HG03196 (cell line): Measurements from ENCODE around the gene SYTL1.

Source experiments
- ATAC-seq: cut with Tn5 transposase; IDR thresholded peaks from one replicate; pipeline ENCODE4 v1.9.1; 2021; ENCODE audit not compliant: unreplicated experiment

Gene SYTL1

DNA sequence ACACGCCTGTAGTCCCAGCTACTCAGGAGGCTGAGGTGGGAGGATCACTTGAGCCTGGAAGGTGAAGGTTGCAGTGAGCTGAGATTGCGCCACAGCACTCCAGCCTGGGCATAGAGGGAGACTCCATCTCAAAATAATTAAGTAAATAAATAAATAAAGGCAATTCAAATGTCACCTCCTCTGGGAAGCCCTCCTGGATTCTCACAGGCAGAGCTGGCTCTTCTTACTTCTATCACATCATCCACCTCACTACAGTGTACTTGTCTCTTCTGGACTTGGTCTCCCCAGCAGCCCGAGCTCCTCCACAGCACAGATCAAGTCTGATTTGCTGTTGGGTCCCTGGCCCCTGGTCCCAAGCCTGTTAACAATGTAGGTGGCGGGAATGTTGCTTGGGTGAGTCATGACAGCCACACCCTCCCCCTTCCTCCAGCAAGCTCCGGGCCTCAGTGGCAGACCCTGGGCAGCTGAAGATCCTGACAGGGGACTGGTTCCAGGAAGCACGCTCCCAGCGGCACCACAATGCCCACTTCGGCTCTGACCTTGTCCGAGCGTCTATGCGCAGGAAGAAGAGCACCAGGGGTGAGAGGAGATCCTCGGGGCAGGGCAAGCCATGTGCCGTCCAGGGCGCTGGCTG is 5.3 kb downstream of the SYTL1 start:
- no peak for ATAC-seq

DNA sequence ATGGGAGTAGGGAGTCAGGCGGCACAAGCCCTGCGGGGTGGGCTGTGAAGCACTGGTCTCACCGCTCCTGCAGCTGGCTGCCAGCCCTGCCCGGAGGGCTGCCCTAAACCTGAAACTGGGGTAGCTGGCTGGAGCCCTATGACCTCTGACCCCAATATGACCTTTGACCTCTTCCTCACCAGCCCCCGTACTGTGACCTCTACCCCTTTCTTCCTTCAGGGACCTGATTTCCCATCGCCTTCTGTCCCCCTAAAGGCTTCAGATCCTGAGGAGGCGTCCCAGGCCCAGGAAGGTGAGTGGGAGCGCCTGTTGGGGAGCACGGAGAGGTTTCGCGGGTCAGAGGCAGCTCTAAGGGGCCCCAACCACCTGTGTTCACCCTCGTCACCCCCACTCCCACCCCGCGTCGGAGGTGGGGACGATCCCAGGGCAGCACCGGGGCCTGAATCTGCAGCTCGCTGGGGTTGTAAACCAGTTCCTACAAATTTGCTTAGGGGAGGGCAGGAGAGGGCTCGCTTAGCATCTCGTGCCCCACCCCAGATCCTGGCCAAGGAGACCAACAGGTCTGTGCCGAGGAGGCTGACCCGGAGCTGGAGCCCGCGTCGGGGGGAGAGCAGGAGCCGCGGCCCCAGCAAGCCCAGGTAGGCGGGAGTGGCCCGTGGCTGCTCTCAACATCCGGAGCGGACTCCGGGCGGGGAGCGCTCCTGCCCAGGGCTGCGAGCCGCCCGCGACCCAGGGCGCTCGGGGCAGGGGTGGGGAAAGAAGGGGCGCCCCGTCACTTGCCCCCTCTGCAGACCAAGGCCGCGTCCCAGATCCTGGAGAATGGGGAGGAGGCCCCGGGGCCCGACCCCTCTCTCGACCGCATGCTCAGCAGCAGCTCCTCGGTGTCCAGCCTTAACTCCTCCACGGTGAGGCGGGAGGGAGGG is 7.3 kb downstream of the SYTL1 start:
- ATAC-seq = no peak

DNA sequence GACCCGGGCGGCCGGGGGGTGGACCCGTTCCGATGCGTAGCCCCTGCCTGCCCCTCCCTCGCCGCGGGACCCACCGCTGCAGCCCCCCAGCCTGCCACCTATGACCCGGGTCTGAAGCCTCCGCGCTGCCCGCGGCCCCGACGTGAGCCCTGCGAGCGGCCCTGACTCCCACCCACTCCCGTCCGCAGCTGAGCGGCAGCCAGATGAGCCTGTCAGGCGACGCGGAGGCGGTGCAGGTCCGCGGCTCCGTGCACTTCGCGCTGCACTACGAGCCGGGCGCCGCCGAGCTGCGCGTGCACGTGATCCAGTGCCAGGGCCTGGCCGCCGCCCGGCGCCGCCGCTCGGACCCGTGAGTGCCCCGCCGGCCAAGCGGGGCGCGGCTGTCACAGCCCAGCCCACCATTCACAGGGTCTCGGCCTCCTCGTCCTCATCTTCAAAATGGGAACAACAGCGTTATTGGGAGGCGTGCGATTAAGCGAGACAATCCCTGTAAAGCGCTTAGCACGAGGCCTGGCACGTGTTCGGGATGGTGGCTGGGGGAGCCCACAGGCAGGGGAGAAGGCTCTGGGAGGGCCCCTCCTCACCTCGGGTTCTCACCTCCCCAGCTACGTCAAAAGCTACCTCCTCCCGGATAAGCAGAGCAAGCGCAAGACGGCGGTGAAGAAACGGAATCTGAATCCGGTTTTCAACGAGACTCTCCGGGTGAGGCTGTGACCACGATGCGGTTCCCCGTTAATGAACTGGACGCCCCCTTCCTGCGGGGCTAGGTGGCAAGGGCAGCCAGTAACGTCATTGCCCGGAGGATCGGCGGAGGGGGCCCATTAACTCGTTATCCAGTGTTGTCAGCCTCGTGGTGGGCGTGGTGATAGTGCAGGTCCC is 8.2 kb downstream of the SYTL1 start:
- no peak for ATAC-seq

DNA sequence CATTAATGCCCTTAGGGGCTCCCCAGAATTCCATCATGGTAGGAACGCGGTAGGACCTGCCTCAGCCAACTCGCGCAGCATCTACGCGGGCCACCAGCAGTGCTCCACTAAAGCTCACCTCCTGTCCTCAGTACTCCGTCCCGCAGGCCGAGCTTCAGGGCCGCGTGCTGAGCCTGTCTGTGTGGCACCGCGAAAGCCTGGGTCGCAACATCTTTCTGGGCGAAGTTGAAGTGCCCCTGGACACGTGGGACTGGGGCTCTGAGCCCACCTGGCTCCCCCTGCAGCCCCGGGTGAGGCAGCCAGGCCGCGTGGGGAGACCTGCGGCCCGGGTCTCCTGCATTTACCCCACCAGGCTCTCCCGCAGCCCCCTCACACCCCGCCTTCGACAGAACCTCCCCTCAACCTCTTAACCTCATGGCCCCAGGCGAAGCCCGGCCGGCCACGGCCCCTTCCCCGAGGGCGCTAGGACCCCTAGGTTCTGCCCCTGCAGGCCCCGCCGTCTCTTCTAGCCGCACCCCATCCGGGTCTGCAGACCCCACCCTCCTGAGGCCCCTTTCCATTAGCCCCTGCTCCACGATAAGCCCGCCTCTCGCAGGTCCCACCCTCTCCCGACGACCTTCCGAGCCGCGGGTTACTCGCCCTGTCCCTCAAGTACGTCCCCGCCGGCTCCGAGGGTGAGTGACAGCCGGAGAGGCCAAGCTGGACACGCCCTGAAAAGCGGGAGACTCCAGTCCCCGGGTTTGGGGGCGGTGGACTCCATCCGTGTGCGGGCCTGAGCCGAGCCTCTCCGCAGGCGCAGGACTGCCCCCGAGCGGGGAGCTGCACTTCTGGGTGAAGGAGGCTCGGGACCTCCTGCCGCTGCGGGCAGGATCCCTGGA is 9.1 kb downstream of the SYTL1 start:
- ATAC-seq = no peak

DNA sequence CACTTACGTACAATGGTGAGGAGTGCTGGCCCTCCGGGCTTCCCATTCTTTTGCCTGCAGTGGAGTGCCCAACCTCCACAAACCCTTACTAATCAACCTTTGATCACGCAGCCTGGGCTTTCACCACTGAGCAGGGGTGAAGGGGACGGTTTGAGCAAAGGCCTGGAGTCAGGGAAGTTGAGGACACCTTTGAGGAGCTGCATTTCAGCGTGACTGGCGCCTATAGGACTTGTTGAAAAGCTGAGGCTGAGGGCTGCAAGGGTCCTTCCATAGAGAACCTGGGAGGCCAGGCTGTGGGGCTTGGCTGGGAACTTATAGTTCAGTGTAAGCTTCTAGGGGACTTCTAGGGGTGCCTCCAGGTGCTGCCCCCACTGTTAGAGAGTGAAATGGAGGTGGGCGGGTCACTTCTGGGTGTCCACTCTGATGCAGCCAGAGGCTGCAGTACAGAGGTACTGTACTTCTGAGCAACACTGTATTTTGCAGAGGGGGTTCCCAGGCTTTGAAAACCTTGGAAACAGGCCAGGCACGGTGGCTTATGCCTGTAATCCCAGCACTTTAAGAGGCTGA is 9.8 kb downstream of the SYTL1 start:
- no peak for ATAC-seq

DNA sequence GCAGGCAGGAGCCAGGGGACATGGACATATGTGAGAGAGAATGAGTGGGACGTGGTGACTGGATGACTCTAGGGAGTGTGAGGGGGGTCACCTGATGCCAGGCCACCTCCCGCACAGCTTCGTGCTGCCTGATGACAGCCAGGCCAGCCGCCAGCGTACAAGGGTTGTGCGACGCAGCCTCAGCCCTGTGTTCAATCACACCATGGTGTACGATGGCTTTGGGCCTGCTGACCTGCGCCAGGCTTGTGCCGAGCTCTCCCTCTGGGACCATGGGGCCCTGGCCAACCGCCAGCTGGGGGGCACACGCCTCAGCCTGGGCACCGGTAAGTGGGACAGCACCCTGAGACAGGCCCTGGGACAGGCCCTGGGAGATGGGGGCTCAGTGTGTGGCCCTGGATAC is 11.3 kb downstream of the SYTL1 start:
- no peak for ATAC-seq

DNA sequence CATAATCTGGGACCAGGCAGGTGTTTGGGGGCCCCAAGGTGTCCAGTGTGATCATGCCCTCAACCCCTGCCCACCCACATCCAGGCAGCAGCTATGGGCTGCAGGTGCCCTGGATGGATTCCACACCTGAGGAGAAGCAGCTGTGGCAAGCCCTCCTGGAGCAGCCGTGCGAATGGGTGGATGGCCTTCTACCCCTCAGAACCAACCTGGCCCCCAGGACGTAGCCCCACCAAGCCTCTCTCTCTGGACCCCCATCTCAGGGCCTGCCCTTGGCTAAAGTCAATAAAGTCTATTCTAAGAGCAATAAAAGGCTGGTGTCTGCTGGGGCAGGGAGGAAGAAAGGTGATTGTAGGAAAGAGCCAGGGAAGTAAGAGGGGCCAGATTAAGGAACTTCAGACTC is 11.8 kb downstream of the SYTL1 start:
- ATAC-seq = no peak

DNA sequence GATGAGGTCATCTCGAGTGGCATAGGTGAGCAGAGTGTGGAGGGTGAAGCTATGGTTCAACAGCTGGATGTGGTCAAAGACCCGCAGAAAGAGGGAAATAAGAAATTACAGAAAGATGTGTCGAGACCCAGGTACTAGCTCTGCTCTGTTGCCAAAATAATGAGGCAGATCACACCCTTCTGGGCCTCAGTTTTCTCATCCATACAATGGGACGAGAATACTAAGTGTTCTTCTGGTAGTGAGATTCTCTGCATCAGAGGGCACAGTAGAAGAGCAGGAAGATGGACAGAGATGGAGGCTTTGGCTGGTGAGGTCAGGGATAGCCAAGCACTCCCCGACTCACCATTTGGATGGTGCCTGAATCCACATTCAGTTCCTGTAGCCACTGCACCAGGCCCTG is 13.9 kb downstream of the SYTL1 start:
- no peak for ATAC-seq

DNA sequence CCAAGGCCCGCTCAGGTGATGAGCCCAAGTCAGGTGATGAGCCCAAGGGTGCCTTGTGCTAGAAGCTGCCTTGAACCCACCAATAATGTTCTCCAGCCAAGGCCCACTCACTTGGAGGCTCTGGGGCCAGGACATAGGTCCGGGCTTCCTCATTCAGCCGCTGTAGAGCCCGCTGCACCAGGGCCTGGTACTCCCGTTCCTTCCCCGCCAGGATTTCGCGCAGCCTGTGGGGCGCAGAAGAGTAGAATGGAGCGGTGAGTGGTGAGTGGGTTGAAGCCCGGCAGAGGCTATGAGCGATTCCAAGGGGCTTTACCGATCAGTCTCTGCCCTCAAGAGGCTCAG is 14.4 kb downstream of the SYTL1 start:
- ATAC-seq = no peak

DNA sequence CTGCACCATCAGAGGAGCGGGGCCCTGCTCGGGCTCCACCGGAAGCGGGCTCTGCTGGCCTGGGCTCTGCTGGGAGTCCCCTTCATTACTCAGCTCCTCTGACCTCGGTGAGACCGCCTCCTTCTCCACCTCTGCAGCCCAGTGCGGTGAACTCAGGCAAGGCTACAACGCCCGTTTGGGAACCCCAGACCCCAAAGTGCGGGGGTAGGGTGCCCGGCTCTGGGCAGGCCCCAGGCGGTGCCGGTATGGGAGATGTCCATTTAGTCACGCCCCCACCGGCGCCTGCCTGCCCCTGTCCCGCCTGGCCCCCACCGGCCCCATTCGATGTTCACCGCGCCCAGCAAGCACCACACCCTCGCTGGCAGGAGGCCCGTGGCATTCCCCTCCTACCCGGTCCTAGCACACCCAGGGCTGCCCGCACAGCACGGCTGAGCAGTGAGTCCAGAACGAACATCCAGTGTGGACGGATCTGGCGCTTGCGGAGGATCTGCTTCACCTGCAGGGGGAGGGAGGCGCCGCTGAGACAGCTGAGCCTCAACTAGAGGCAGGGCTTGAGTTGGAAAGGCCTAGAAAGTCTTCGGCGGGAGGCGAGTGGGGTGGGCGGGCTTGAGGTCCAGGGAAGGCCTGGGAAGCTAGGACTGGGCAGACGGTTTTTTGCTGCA is 14.9 kb downstream of the SYTL1 start:
- no peak for ATAC-seq

DNA sequence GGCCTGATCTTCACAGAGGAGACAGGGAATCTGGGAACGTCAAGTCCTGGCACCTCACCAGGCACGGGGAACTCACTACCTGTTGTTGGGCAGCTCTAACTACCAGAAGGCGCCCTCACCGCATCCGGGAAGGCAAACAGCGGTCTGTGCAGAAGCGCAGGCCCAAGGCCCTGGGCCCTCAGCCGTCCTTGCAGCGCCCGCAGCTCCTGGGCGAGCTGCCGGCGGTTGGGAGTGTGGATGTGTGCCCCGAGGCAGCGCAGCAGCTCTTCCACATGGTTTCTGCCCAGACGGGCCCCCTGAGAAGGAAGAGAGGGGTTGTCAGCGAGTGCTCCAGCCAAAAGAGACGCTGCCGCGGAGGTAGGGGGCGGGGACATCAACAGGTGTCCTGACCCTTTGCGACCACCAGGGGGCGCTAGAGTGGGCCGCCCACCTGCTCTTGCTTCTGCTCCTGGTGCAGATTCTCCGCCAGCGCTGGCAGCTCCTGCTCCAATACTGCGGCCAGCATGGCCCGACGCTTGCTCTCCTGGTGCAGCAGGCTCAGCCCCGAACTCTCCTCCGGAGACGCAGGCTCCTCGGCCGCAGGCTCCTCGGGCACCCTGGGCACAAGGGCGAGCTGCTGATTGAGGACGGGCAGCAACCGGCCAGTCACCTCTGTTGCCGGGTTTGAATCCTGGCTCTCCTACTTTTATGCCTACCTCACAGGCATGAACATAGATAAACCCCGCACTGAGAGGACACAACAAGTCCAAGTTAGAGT is 15.6 kb downstream of the SYTL1 start:
- ATAC-seq = no peak

DNA sequence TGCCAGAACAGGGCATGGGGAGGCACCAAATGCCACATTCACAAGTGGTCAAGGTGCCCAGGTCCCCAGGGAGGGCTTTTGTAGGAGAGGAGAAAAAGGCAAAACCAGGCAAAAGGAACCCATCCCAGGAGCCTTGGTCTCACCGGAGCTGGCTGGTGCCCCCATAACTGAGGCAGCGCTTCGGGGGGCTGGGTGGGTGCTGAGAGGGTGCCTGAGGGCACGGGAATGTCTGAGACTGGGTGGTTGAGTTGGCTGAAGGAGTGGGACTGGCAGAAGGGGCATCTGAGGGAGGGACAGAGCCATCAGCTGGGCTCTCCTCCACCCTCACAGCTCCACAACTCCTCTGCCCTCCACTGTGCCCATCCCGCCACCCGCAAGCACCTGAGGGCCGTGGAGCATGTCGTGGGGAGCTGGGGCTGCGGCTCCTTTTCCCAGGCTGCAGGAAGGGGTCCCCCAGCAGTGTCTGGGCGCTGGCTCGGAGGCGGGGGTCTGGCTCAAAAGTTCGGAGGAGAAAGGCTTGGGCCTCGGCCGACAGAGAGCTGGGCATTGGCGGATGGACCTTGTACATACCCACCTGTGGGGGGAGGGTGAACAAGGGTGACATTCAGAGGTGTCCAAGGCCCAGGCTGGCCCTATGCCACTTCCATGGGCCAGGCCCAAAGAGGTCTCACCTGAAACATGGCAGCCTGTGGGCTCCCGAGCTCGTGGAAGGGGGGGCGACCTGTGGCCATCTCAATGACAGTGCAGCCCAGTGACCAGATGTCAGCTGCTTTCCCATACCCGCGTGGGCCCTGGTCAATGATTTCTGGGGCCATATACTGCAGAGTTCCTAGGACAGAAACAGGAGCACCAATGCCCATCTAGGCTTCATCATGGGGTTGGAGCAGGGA is 16.5 kb downstream of the SYTL1 start:
- no peak for ATAC-seq

DNA sequence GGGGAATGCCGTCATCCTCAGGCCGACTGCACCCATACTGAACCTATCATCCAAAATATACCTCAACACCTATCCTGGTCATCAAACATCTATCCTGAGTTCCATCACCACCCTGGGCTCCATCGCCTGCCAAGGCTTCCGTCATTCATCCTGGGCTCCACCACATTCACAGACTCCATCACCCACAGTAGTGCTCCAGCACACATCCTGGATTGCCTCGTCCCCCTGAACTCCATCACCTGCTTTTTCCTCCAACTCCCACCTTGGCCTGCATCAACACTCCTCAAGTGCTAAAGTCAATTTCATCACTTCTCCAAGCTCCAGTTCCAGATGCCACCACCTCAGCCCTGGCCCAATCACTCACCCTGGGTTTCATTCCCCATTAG is 17.1 kb downstream of the SYTL1 start:
- ATAC-seq = no peak

DNA sequence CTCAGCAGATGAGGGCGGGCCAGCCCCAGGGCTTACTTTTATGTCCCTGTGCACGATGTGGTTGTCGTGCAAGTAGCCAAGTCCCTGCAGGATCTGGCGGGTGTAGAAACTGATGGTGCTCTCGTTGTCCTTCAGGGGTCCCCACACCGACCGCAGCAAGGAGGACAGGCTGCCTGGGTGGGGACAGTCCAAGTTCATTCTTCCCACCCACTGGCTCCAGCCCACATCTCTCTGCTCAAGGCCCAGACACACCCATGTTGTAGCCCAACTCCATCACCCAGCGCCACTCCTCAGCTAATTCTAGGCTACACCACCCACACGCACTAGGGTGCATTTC is 18.0 kb downstream of the SYTL1 start:
- no peak for ATAC-seq

DNA sequence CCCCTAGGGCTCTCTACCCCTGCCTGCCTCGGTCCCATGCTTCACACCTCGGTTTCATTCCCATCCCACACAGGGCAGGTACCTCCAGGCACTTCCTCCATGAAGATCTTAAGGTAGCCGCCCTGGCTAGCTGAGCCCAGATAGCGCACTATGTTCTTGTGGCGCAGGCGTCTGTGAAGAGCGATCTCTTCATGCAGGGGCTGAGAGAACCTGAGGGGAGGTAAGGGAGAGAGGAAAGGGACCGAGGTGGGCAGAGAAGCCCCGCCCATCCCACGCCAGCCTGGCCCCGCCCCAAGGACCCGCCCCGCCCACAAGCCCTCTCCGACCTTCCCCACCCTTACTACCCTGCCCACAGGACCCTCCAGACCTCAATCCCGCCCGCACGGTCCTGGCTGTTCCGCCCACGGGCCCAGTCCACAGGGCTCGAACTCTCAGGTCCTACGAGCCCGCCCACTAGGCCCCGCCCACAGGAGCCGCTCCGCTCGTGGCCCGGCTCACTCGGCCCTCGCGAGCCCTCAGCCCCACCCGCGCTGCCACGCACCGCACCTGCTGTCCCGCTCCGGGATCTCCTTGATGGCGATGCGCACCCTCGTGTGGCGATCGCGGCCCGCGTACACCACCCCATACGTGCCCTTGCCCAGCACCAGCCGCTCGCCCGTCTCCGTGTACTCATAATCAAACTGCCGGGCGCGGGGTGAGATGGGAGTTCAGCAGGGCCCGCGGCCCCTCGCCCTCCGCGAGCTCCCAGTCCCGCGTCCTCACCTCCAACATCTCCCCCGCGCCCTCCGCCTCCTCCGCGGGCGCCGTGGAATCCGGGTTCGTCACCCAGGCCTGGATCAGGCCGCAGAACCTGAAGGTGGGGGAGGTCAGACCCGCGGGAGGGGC is 18.6 kb downstream of the SYTL1 start:
- ATAC-seq = no peak

DNA sequence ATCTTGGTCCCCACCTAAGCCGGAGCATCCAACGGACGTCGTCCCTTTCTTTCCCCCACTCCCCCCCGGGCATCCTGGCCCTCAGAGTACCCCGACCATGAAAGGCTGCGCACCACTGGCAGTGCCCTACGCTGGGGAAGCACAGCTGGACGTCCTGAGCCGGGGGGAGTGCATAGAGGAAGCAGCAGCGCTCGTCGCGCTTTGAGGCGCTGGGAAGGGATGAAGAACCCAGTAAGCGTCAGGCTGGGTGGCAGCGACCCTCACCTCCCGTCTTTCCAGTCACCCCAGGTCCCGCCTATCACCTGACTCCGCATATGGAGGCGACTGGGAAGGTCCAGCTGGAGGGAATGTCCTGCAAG is 19.2 kb downstream of the SYTL1 start:
- no peak for ATAC-seq

DNA sequence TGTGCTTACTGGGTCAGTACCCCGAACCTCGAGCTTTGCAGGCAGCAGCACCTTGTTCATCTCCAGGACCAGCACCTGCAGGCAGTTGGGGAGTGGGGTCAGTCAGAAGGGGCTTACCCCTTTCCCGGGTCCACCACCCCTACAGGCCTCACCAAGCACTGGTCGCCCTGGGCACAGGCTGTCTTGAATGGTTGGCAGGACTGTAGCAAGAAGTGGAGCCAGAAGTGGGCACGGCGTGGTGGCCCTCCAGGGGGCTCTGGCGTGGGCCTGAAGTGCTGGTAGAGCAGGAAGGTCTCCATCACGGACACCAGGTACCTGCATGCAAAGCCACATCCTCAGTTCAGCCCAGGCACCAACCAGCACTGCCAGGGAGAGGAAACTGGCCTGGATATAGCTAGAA is 19.7 kb downstream of the SYTL1 start:
- ATAC-seq = no peak
